ENCODE data around the gene LRP2.
"Not testable (repeated sequence)": the region's sequence is repeated elsewhere in the genome, so short reads cannot be mapped to it uniquely, and the experiment has no call there.

The LRP2 gene

DNA sequence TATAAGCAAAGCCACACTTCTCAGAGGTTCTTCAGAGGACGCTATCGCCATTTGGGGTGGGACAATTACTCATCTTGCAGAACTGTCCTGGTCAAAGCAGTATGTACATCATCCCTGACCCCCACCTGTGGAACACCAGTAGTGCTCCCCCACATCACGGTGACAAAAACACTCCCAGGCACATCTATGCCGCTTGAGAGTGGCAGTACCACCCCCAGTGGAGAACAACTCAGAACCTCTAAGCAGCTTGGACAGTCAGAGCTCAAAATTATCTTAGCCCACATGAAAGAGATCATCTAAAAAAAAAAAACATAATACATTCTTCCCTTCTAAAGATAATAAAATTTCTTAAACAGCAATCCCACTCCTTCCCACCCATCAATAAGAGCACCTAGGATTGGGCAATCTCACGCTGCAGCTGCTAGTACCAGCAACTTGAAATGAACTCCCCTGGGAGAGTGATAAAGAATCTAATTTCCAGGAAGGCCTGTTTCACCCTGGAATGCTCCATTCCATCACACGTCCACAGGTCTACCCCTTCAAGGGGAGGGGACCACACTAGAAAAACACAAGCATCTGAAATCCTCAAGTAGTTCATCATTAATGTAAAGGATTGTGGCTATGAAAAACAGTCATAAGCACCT lies 31.7 kb downstream of the LRP2 start:
- CTCF ChIA-PET: no interaction called here
- Histone ChIP-seq H3K4me1 (ENCODE audit: control extremely low read depth in 1 of 4, control insufficient read depth in 4 of 4, insufficient read depth in 4 of 4, low read length in 3 of 4) (no peaks in the 10 kb centered on the region), H3K27ac (ENCODE audit: insufficient read depth in 1 of 2, low read depth in 1 of 2, low read length in 2 of 2, poor library complexity in 1 of 2, severe bottlenecking in 2 of 2) (no peak overlapping the region), H3K9me3 (ENCODE audit: control extremely low read depth in 1 of 5, control insufficient read depth in 4 of 5, insufficient read depth in 2 of 5, low read depth in 1 of 5, low read length in 4 of 5) (no peaks in the 10 kb centered on the region), H3K27me3 (replicated peaks in 2 of 5; ENCODE audit: control insufficient read depth in 4 of 5, insufficient read depth in 5 of 5, low read length in 4 of 5) (no peaks in the 10 kb centered on the region), H3K36me3 (ENCODE audit: control insufficient read depth in 4 of 4, insufficient read depth in 4 of 4, low read length in 3 of 4) (no peaks in the 10 kb centered on the region), H3K4me3 (ENCODE audit: control insufficient read depth in 1 of 7, extremely low read depth in 1 of 7, insufficient read depth in 4 of 7, low read depth in 2 of 7, low read length in 6 of 7) (no peak overlapping the region)
- 92% methylated on average over 3 of the region's 6 CpGs for WGBS (ENCODE audit: insufficient coverage)
- POLR2A ChIA-PET: no interaction called here
- no peak for DNase-seq

DNA sequence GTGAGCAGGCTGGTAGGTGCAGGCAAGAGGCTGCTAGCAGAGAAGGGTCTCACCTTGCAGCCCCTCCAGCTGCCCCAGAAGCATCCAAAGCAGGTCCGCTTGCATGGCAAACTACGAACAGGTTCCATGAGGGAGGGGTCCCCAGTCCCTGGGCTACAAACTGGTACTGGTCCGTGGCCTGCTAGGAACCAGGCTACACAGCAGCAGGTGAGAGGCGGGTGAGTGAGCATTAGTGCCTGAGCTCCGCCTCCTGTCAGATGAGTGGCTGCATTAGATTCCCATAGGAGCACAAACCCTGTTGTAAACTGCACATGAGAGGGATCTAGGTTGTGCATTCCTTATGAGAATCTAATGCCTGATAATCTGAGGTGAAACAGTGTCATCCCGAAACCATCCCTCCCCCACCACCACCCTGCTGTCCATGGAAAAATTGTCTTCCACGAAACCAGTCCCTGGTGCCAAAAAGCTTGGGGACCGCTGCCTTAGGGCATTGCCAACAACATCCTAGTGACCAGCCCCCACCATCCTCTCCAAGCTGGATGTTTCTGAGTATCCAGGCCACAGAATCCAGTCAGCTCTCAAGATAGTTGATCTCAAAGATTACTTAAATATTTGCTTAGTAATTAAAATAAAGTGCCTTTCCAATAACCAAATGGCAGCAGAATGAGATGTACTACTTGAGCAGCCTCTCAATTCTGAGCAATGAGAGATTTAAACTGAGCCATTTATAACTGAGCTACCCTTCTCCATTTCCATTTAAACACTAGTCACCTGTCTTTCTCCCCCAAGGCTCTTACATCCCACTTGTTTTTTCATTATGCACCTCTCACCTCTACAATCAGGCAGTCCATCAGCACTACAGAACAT lies 32.4 kb downstream of the LRP2 start:
- H3K36me3 ChIP-seq (ENCODE audit: control insufficient read depth in 4 of 4, insufficient read depth in 4 of 4, low read length in 3 of 4): no peaks in the 10 kb centered on the region
- no peak for DNase-seq

DNA sequence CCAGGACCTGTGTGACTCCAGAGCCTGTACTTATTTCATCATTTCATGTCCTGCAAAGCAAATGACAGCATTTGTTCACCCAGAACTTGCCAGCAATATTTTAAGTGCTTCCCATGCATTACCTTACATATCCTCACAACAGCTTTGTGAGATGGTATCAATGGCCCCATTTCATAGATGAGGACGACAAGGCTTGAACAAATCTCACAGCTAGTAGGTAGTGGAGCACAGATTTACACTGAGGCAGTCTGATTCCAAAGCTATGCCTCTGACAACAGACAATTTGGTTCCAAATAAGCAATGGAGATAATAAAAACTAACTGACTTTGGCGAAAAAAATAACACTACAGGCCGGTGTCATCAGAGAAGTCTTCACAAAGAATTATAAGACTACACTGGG lies 33.5 kb downstream of the LRP2 start:
- DNase-seq: no peak
- Histone ChIP-seq H3K36me3 (ENCODE audit: control insufficient read depth in 4 of 4, insufficient read depth in 4 of 4, low read length in 3 of 4) (no peaks in the 10 kb centered on the region), H3K27ac (ENCODE audit: insufficient read depth in 1 of 2, low read depth in 1 of 2, low read length in 2 of 2, poor library complexity in 1 of 2, severe bottlenecking in 2 of 2) (no peak overlapping the region), H3K4me3 (ENCODE audit: control insufficient read depth in 1 of 7, extremely low read depth in 1 of 7, insufficient read depth in 4 of 7, low read depth in 2 of 7, low read length in 6 of 7) (no peak overlapping the region), H3K4me1 (ENCODE audit: control extremely low read depth in 1 of 4, control insufficient read depth in 4 of 4, insufficient read depth in 4 of 4, low read length in 3 of 4) (no peaks in the 10 kb centered on the region), H3K9me3 (ENCODE audit: control extremely low read depth in 1 of 5, control insufficient read depth in 4 of 5, insufficient read depth in 2 of 5, low read depth in 1 of 5, low read length in 4 of 5) (no peaks in the 10 kb centered on the region), H3K27me3 (replicated peaks in 2 of 5; ENCODE audit: control insufficient read depth in 4 of 5, insufficient read depth in 5 of 5, low read length in 4 of 5) (no peaks in the 10 kb centered on the region)
- 97% methylated on average over 3 of the region's 3 CpGs for WGBS (ENCODE audit: insufficient coverage)
- CTCF ChIA-PET: no interaction called here
- POLR2A ChIA-PET: no interaction called here

More for the DNA sequence above, 32.4 kb downstream of the LRP2 start:
- H3K4me3 ChIP-seq (ENCODE audit: control insufficient read depth in 1 of 7, extremely low read depth in 1 of 7, insufficient read depth in 4 of 7, low read depth in 2 of 7, low read length in 6 of 7): no peak overlapping the region
- WGBS (ENCODE audit: insufficient coverage): 98% methylated on average over 8 of the region's 8 CpGs
- H3K4me1 ChIP-seq (ENCODE audit: control extremely low read depth in 1 of 4, control insufficient read depth in 4 of 4, insufficient read depth in 4 of 4, low read length in 3 of 4): no peaks in the 10 kb centered on the region
- H3K9me3 ChIP-seq (ENCODE audit: control extremely low read depth in 1 of 5, control insufficient read depth in 4 of 5, insufficient read depth in 2 of 5, low read depth in 1 of 5, low read length in 4 of 5): no peaks in the 10 kb centered on the region
- CTCF ChIA-PET: no interaction called here
- H3K27ac ChIP-seq (ENCODE audit: insufficient read depth in 1 of 2, low read depth in 1 of 2, low read length in 2 of 2, poor library complexity in 1 of 2, severe bottlenecking in 2 of 2): no peak overlapping the region
- no peaks in the 10 kb centered on the region for H3K27me3 ChIP-seq (replicated peaks in 2 of 5; ENCODE audit: control insufficient read depth in 4 of 5, insufficient read depth in 5 of 5, low read length in 4 of 5)
- POLR2A ChIA-PET: interaction anchor here (0.7 kb wide), 1 partner anchor 65 kb away, joined by 3 read pairs; no protein-coding TSS in a partner anchor

DNA sequence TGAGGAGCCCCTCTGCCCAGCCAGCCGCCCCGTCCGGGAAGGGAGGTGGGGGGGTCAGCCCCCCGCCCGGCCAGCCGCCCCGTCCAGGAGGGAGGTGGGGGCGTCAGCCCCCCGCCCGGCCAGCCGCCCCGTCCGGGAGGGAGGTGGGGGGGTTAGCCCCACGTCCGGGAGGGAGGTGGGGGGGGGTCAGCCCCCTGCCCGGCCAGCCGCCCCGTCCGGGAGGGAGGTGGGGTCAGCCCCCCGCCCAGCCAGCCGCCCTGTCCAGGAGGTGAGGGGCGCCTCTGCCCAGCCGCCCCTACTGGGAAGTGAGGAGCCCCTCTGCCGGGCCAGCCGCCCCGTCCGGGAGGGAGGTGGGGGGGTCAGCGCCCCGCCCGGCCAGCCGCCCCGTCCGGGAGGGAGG lies 34.5 kb downstream of the LRP2 start:
- whole genome bisulfite sequencing (ENCODE audit: insufficient coverage): 100% methylated on average over 2 of the region's 33 CpGs
- CTCF ChIA-PET; H3K27ac ChIP-seq (ENCODE audit: insufficient read depth in 1 of 2, low read depth in 1 of 2, low read length in 2 of 2, poor library complexity in 1 of 2, severe bottlenecking in 2 of 2); H3K9me3 ChIP-seq (ENCODE audit: control extremely low read depth in 1 of 5, control insufficient read depth in 4 of 5, insufficient read depth in 2 of 5, low read depth in 1 of 5, low read length in 4 of 5); H3K4me3 ChIP-seq (ENCODE audit: control insufficient read depth in 1 of 7, extremely low read depth in 1 of 7, insufficient read depth in 4 of 7, low read depth in 2 of 7, low read length in 6 of 7); DNase-seq; H3K27me3 ChIP-seq (replicated peaks in 2 of 5; ENCODE audit: control insufficient read depth in 4 of 5, insufficient read depth in 5 of 5, low read length in 4 of 5); POLR2A ChIA-PET; H3K36me3 ChIP-seq (ENCODE audit: control insufficient read depth in 4 of 4, insufficient read depth in 4 of 4, low read length in 3 of 4); H3K4me1 ChIP-seq (ENCODE audit: control extremely low read depth in 1 of 4, control insufficient read depth in 4 of 4, insufficient read depth in 4 of 4, low read length in 3 of 4): not testable (repeated sequence)

DNA sequence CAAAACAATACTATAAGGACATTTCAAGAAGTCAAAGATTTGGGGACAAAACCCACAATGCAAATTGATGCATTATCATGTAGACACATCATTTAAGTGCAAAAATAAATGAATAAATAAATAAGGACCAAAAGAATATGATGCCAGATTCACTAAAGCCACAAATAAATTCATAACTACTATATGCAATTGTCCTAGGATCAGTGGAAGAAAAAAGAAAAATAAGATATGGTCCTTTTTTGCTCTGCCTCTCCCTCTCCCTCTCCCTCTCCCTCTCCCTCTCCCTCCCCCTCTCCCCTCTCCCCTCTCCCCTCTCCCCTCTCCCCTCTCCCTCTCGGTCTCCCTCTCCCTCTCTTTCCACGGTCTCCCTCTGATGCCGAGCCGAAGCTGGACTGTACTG lies 36.4 kb downstream of the LRP2 start:
- WGBS (ENCODE audit: insufficient coverage): no CpG with 5 or more reads among the region's 4 CpGs
- H3K27me3 ChIP-seq (replicated peaks in 2 of 5; ENCODE audit: control insufficient read depth in 4 of 5, insufficient read depth in 5 of 5, low read length in 4 of 5); H3K27ac ChIP-seq (ENCODE audit: insufficient read depth in 1 of 2, low read depth in 1 of 2, low read length in 2 of 2, poor library complexity in 1 of 2, severe bottlenecking in 2 of 2); H3K9me3 ChIP-seq (ENCODE audit: control extremely low read depth in 1 of 5, control insufficient read depth in 4 of 5, insufficient read depth in 2 of 5, low read depth in 1 of 5, low read length in 4 of 5); H3K4me3 ChIP-seq (ENCODE audit: control insufficient read depth in 1 of 7, extremely low read depth in 1 of 7, insufficient read depth in 4 of 7, low read depth in 2 of 7, low read length in 6 of 7); DNase-seq; H3K36me3 ChIP-seq (ENCODE audit: control insufficient read depth in 4 of 4, insufficient read depth in 4 of 4, low read length in 3 of 4); H3K4me1 ChIP-seq (ENCODE audit: control extremely low read depth in 1 of 4, control insufficient read depth in 4 of 4, insufficient read depth in 4 of 4, low read length in 3 of 4); POLR2A ChIA-PET; CTCF ChIA-PET: not testable (repeated sequence)

DNA sequence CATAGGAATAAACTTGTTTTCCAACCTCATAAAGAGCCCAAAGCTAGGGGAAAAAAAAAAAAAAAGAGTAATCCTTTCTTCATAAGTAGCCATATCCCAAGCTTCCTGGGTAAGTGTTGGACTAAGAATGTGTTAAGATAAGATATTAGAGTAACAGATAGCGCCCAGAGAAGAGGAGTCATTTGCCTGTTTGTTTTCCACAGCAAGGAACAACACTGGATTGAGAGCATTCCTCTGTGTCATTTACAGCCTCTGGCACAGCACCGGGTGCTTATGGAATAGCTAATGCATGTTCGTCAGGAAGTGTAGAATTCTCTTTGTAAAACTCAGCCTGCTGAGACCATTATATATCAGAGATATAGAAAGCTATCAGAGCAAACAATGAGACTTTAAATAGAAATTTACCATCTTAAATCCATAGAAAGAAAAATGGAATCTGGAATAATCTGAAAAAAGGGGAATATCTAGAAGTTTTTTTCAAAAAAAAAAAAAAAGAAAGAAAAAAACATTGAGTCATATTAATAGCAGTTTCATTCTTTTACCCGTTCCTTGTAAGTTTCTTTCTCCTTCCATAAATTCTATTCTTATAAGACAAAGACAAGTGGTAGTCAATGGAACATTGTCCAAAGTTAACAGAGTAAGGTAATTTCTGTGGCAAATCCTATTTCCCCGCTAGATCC lies 37.6 kb downstream of the LRP2 start:
- H3K4me3 ChIP-seq (ENCODE audit: control insufficient read depth in 1 of 7, extremely low read depth in 1 of 7, insufficient read depth in 4 of 7, low read depth in 2 of 7, low read length in 6 of 7): no peak overlapping the region
- POLR2A ChIA-PET: interaction anchor here (0.6 kb wide), 1 partner anchor 14 kb away, joined by 3 read pairs; no protein-coding TSS in a partner anchor
- no peaks in the 10 kb centered on the region for H3K9me3 ChIP-seq (ENCODE audit: control extremely low read depth in 1 of 5, control insufficient read depth in 4 of 5, insufficient read depth in 2 of 5, low read depth in 1 of 5, low read length in 4 of 5)
- WGBS (ENCODE audit: insufficient coverage): 60% methylated on average over 1 of the region's 5 CpGs
- CTCF ChIA-PET: no interaction called here
- H3K4me1 ChIP-seq (ENCODE audit: control extremely low read depth in 1 of 4, control insufficient read depth in 4 of 4, insufficient read depth in 4 of 4, low read length in 3 of 4): no peaks in the 10 kb centered on the region
- H3K27ac ChIP-seq (ENCODE audit: insufficient read depth in 1 of 2, low read depth in 1 of 2, low read length in 2 of 2, poor library complexity in 1 of 2, severe bottlenecking in 2 of 2): no peak overlapping the region
- DNase-seq: no peak
- no peaks in the 10 kb centered on the region for H3K27me3 ChIP-seq (replicated peaks in 2 of 5; ENCODE audit: control insufficient read depth in 4 of 5, insufficient read depth in 5 of 5, low read length in 4 of 5)
- H3K36me3 ChIP-seq (ENCODE audit: control insufficient read depth in 4 of 4, insufficient read depth in 4 of 4, low read length in 3 of 4): no peaks in the 10 kb centered on the region

DNA sequence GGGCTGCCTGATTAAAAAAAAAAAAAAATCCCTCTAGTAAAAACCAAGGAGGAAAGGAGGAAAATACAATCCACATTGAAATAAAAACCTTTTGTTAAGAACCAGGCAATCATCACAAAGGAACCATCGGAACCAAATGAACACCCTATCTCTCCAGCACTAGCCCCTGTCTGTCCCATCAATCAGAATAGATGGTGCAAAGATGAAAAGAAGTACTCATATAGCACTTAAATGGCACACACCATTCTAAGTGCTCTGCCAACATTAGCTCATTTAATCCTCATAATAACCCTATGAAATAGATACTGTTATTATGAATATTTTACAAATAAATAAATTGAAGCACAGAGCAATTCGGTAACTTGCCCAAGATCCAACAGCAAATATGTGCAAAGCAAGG lies 38.5 kb downstream of the LRP2 start:
- H3K9me3 ChIP-seq (ENCODE audit: control extremely low read depth in 1 of 5, control insufficient read depth in 4 of 5, insufficient read depth in 2 of 5, low read depth in 1 of 5, low read length in 4 of 5): no peaks in the 10 kb centered on the region
- ChIA-PET POLR2A (no interaction called here), CTCF (interaction anchor here (0.6 kb wide), 2 partner anchors 12 to 326 kb away, joined by 3 read pairs; no protein-coding TSS in a partner anchor)
- H3K36me3 ChIP-seq (ENCODE audit: control insufficient read depth in 4 of 4, insufficient read depth in 4 of 4, low read length in 3 of 4): no peaks in the 10 kb centered on the region
- no peak for DNase-seq
- 100% methylated on average over 1 of the region's 2 CpGs for WGBS (ENCODE audit: insufficient coverage)
- H3K4me3 ChIP-seq (ENCODE audit: control insufficient read depth in 1 of 7, extremely low read depth in 1 of 7, insufficient read depth in 4 of 7, low read depth in 2 of 7, low read length in 6 of 7): no peak overlapping the region
- H3K4me1 ChIP-seq (ENCODE audit: control extremely low read depth in 1 of 4, control insufficient read depth in 4 of 4, insufficient read depth in 4 of 4, low read length in 3 of 4): no peaks in the 10 kb centered on the region
- H3K27me3 ChIP-seq (replicated peaks in 2 of 5; ENCODE audit: control insufficient read depth in 4 of 5, insufficient read depth in 5 of 5, low read length in 4 of 5): no peaks in the 10 kb centered on the region
- no peak overlapping the region for H3K27ac ChIP-seq (ENCODE audit: insufficient read depth in 1 of 2, low read depth in 1 of 2, low read length in 2 of 2, poor library complexity in 1 of 2, severe bottlenecking in 2 of 2)

Data from common myeloid progenitor, CD34-positive (primary cell).